ENCODE results near the gene DGCR6L.
"Not testable (repeated sequence)": the region's sequence is repeated elsewhere in the genome, so short reads cannot be mapped to it uniquely, and the experiment has no call there.

Gene DGCR6L

GRCh38 chr22:20272174-20272573 is 47.7 kb downstream of the DGCR6L start:
- DNase-seq = no peak

GRCh38 chr22:20271114-20271994 is 48.5 kb downstream of the DGCR6L start:
- DNase-seq = no peak

- DNase-seq = not testable (repeated sequence)
Observed at GRCh38 chr22:20270190-20271113, 49.4 kb downstream of the DGCR6L start.

- DNase-seq = not testable (repeated sequence)
Observed at GRCh38 chr22:20269673-20270072, 50.2 kb downstream of the DGCR6L start.

GRCh38 chr22:20269201-20269600 is 50.7 kb downstream of the DGCR6L start:
- DNase-seq = not testable (repeated sequence)

- no peak for DNase-seq
Observed at GRCh38 chr22:20268279-20269012, 51.4 kb downstream of the DGCR6L start, which contains the start of gene RTN4R. Gene RTN4R, minus strand, starts transcription at chr22:20268318. Its CDS starts 226 bp downstream, at chr22:20268092.

- DNase-seq = no peak
Observed at GRCh38 chr22:20267441-20268278, 52.2 kb downstream of the DGCR6L start.

GRCh38 chr22:20266667-20267440 is 53.0 kb downstream of the DGCR6L start:
- not testable (repeated sequence) for DNase-seq

- DNase-seq = not testable (repeated sequence)
Observed at GRCh38 chr22:20265772-20266666, 53.8 kb downstream of the DGCR6L start.

- DNase-seq = no peak
Observed at GRCh38 chr22:20264614-20265452, 55.0 kb downstream of the DGCR6L start.

Measured in NCI-H1105 (cell line).